ENCODE data around the gene SOCS6. TPM values are rescaled to one million over a fixed set of nuclear protein-coding genes. Genes with fewer than 3 reads are reported as not detected.

The SOCS6 gene
- total and polyA plus RNA-seq, 2 of the 13 experiments (the other 11 are each of a cell fraction or from before 2014, with no cell fraction given), result 18.6 to 38.3 TPM

DNA sequence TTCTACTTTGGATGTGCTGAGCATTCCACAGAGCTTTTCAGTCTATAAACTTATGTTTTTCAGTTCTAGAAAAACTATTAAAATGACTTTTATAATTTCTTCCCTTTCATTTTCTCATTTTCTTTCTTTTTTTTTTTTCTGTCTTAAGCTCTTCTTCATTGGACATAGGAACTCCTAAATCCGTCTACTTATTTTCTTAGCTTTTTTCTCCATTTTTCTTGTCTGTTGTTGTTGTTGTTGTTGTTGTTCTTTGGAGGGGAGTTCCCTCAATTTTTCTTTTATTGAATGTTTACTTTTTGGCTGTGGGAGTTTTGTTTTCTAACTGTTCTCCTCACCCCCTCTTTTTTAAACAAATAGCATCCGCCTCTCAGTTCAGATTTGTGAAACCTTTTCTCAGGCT lies 7.9 kb downstream of the SOCS6 start:
- peak overlapping the region; percentile 59 for H3K27ac ChIP-seq (ENCODE audit: extremely low read length, insufficient read depth, low read length)
- TF ChIP-seq SMAD3 (CRISPR knock-in tag; IDR thresholded peaks at IDR 0.05) (no peak), SATB2 (CRISPR knock-in tag; IDR thresholded peaks at IDR 0.05) (no peak), ZNF253 (CRISPR knock-in tag; IDR thresholded peaks at IDR 0.05; ENCODE audit: borderline replicate concordance) (no peak), ARID2 (CRISPR knock-in tag; IDR thresholded peaks at IDR 0.05; ENCODE audit: borderline replicate concordance) (no peak), ZNF746 (CRISPR knock-in tag; IDR thresholded peaks at IDR 0.05) (no peak), HDAC2 (CRISPR knock-in tag; IDR thresholded peaks at IDR 0.05) (no peak), ZNF468 (CRISPR knock-in tag; IDR thresholded peaks at IDR 0.05) (no peak), TSC22D2 (CRISPR knock-in tag; IDR thresholded peaks at IDR 0.05; ENCODE audit: borderline replicate concordance) (no peak), ZNF484 (CRISPR knock-in tag; IDR thresholded peaks at IDR 0.05; ENCODE audit: borderline replicate concordance, low read depth) (no peak), ZNF33B (CRISPR knock-in tag; IDR thresholded peaks at IDR 0.05) (no peak)
- TF ChIP-seq, protein P1, sequence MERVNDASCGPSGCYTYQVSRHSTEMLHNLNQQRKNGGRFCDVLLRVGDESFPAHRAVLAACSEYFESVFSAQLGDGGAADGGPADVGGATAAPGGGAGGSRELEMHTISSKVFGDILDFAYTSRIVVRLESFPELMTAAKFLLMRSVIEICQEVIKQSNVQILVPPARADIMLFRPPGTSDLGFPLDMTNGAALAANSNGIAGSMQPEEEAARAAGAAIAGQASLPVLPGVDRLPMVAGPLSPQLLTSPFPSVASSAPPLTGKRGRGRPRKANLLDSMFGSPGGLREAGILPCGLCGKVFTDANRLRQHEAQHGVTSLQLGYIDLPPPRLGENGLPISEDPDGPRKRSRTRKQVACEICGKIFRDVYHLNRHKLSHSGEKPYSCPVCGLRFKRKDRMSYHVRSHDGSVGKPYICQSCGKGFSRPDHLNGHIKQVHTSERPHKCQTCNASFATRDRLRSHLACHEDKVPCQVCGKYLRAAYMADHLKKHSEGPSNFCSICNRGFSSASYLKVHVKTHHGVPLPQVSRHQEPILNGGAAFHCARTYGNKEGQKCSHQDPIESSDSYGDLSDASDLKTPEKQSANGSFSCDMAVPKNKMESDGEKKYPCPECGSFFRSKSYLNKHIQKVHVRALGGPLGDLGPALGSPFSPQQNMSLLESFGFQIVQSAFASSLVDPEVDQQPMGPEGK (CRISPR knock-in tag; IDR thresholded peaks at IDR 0.05), result no peak
- TF ChIP-seq, protein P2, sequence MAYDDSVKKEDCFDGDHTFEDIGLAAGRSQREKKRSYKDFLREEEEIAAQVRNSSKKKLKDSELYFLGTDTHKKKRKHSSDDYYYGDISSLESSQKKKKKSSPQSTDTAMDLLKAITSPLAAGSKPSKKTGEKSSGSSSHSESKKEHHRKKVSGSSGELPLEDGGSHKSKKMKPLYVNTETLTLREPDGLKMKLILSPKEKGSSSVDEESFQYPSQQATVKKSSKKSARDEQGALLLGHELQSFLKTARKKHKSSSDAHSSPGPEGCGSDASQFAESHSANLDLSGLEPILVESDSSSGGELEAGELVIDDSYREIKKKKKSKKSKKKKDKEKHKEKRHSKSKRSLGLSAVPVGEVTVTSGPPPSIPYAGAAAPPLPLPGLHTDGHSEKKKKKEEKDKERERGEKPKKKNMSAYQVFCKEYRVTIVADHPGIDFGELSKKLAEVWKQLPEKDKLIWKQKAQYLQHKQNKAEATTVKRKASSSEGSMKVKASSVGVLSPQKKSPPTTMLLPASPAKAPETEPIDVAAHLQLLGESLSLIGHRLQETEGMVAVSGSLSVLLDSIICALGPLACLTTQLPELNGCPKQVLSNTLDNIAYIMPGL (CRISPR knock-in tag; IDR thresholded peaks at IDR 0.05; ENCODE audit: borderline replicate concordance in 1 of 2, low read depth in 1 of 2), result no peak
- TF ChIP-seq, protein P3, sequence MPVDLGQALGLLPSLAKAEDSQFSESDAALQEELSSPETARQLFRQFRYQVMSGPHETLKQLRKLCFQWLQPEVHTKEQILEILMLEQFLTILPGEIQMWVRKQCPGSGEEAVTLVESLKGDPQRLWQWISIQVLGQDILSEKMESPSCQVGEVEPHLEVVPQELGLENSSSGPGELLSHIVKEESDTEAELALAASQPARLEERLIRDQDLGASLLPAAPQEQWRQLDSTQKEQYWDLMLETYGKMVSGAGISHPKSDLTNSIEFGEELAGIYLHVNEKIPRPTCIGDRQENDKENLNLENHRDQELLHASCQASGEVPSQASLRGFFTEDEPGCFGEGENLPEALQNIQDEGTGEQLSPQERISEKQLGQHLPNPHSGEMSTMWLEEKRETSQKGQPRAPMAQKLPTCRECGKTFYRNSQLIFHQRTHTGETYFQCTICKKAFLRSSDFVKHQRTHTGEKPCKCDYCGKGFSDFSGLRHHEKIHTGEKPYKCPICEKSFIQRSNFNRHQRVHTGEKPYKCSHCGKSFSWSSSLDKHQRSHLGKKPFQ (CRISPR knock-in tag; IDR thresholded peaks at IDR 0.05; ENCODE audit: insufficient replicate concordance), result no peak
- TF ChIP-seq, protein P4, sequence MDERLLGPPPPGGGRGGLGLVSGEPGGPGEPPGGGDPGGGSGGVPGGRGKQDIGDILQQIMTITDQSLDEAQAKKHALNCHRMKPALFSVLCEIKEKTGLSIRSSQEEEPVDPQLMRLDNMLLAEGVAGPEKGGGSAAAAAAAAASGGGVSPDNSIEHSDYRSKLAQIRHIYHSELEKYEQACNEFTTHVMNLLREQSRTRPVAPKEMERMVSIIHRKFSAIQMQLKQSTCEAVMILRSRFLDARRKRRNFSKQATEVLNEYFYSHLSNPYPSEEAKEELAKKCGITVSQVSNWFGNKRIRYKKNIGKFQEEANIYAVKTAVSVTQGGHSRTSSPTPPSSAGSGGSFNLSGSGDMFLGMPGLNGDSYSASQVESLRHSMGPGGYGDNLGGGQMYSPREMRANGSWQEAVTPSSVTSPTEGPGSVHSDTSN (CRISPR knock-in tag; IDR thresholded peaks at IDR 0.05), result no peak
- TF ChIP-seq, protein P5, sequence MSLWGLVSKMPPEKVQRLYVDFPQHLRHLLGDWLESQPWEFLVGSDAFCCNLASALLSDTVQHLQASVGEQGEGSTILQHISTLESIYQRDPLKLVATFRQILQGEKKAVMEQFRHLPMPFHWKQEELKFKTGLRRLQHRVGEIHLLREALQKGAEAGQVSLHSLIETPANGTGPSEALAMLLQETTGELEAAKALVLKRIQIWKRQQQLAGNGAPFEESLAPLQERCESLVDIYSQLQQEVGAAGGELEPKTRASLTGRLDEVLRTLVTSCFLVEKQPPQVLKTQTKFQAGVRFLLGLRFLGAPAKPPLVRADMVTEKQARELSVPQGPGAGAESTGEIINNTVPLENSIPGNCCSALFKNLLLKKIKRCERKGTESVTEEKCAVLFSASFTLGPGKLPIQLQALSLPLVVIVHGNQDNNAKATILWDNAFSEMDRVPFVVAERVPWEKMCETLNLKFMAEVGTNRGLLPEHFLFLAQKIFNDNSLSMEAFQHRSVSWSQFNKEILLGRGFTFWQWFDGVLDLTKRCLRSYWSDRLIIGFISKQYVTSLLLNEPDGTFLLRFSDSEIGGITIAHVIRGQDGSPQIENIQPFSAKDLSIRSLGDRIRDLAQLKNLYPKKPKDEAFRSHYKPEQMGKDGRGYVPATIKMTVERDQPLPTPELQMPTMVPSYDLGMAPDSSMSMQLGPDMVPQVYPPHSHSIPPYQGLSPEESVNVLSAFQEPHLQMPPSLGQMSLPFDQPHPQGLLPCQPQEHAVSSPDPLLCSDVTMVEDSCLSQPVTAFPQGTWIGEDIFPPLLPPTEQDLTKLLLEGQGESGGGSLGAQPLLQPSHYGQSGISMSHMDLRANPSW (CRISPR knock-in tag; IDR thresholded peaks at IDR 0.05; ENCODE audit: borderline replicate concordance), result no peak

More for the DNA sequence above, 7.9 kb downstream of the SOCS6 start:
- peak overlapping the region; percentile 44 for H3K9ac ChIP-seq (ENCODE audit: insufficient read depth, low read depth, low read length)
- H3K79me2 ChIP-seq (ENCODE audit: insufficient read depth, low read length), result peaks cover 99% of the 10 kb centered on the region
- peaks cover 0 to 4% of the 10 kb centered on the region in 2 experiments; a peak in 2 of 5 replicates for H3K36me3 ChIP-seq (replicated peaks in 1 of 2; ENCODE audit: control insufficient read depth in 1 of 2, insufficient read depth in 2 of 2, low read length in 2 of 2)
- ChIA-PET POLR2A (no interaction called here), CTCF (ENCODE audit: low intra/inter-chr PET ratio, low total read pairs) (no interaction called here)
- ATAC-seq (no peak), DNase-seq (ENCODE audit: low spot score) (no peak), FAIRE-seq (no peak)
- H3K9me3 ChIP-seq (ENCODE audit: low read length), result no peaks in the 10 kb centered on the region
- no peaks in the 10 kb centered on the region for H3K27me3 ChIP-seq (ENCODE audit: control insufficient read depth in 1 of 2, insufficient read depth in 2 of 2, low read length in 2 of 2)
- peaks cover 18% of the 10 kb centered on the region for H4K20me1 ChIP-seq (ENCODE audit: insufficient read depth, low read length)
- BruUV-seq (replicated peaks), result no TSS peak
- intact Hi-C loops (cut with micrococcal nuclease; ENCODE audit: unreplicated experiment) (loop anchor here (5.0 kb wide), 1 partner anchor 136 kb away; no protein-coding TSS in a partner anchor), in situ Hi-C loops (cut with HindIII; ENCODE audit: extremely low pct_ligation_motif_present, low pct_unique_long_range_greater_than_20kb) (no loop called here)
- H3K4me3 ChIP-seq (replicated peaks in 1 of 3; ENCODE audit: insufficient read depth in 1 of 3, low read depth in 2 of 3, low read length in 3 of 3), result peak overlapping the region in 2 of 3 experiments; percentile 29 to 55; a peak in 3 of 6 replicates
- WGBS (ENCODE audit: low lambda C conversion rate), result 58% methylated on average over 2 of the region's 2 CpGs
- no peak overlapping the region for H2AFZ ChIP-seq (ENCODE audit: low read length)
- peak overlapping the region; percentile 81 for H3K4me2 ChIP-seq (ENCODE audit: low read depth, low read length)
- H3K4me1 ChIP-seq (ENCODE audit: insufficient read depth, low read length), result peaks cover 67% of the 10 kb centered on the region

Data from HepG2 (cell line).